GM12878 (cell line): ENCODE measurements around the gene TBC1D1.

Experiments used
- BHLHE40 ChIP-seq, 2 experiments: fragments of 450-650 bp in 1 of 2; IDR thresholded peaks; 2 replicates each; pipeline ENCODE4 v1.6.1; 2011 to 2017; ENCODE audit warnings: low read depth in 2 of 2, borderline replicate concordance in 1 of 2, improper control_type of control experiment in 1 of 2, low read length in 1 of 2, mild to moderate bottlenecking in 1 of 2
- CBX5 ChIP-seq: sonication (generic); IDR thresholded peaks from 2 replicates; pipeline ENCODE4 v1.6.1; 2016; ENCODE audit warnings: low read depth, moderate library complexity, mild to moderate bottlenecking, inconsistent platforms
- CEBPB ChIP-seq, 2 experiments: fragments of 150-350 bp in 1 of 2; IDR thresholded peaks; 2 replicates each; pipeline ENCODE4 v1.6.1; 2012 to 2014; ENCODE audit warnings: low read depth in 2 of 2, low read length in 2 of 2, borderline replicate concordance in 1 of 2, inconsistent platforms in 1 of 2
- ESRRA ChIP-seq: IDR thresholded peaks from 2 replicates; pipeline ENCODE4 v1.6.1; 2012; ENCODE audit warnings: mild to moderate bottlenecking, low read length, improper control_type of control experiment
- NR2C2 ChIP-seq: IDR thresholded peaks from 2 replicates; pipeline ENCODE4 v1.6.1; 2011; ENCODE audit warnings: borderline replicate concordance, low read depth; ENCODE audit not compliant: control insufficient read depth, insufficient read length
- PML ChIP-seq: IDR thresholded peaks from 2 replicates; pipeline ENCODE4 v1.6.1; 2012; ENCODE audit warnings: low read length, inconsistent platforms
- POLR2A ChIP-seq: IDR thresholded peaks from 2 replicates; pipeline ENCODE4 v1.6.1; 2011; ENCODE audit warnings: low read depth, mild to moderate bottlenecking, low read length
- POLR2AphosphoS5 ChIP-seq: IDR thresholded peaks from 2 replicates; pipeline ENCODE4 v1.6.1; 2011; ENCODE audit warnings: mild to moderate bottlenecking, low read length, inconsistent platforms
- TAF1 ChIP-seq: IDR thresholded peaks from 2 replicates; pipeline ENCODE4 v1.6.1; 2011; ENCODE audit warnings: mild to moderate bottlenecking, low read depth, low read length, borderline replicate concordance
- YBX1 ChIP-seq: fragments of 450-650 bp; IDR thresholded peaks from 2 replicates; pipeline ENCODE4 v1.6.1; 2016; ENCODE audit warnings: antibody characterized with exemption
- TF ChIP-seq, protein P1 (sequence below): fragments of 450-650 bp; IDR thresholded peaks from 2 replicates; pipeline ENCODE4 v1.6.1; 2017; ENCODE audit warnings: mild to moderate bottlenecking
- TF ChIP-seq, protein P2 (sequence below), 3 experiments: IDR thresholded peaks in 2 of 3; conservative IDR thresholded peaks in 1 of 3; 2 replicates each; pipeline ENCODE4 v1.5.1; 2011; ENCODE audit warnings: low read depth in 3 of 3, low read length in 3 of 3, mild to moderate bottlenecking in 3 of 3, control low read depth in 2 of 3, moderate library complexity in 2 of 3, inconsistent platforms in 1 of 3, mixed read lengths in 1 of 3; ENCODE audit not compliant: control insufficient read depth in 2 of 3, insufficient read depth in 1 of 3; ENCODE audit errors: extremely low read depth in 1 of 3

DNA sequence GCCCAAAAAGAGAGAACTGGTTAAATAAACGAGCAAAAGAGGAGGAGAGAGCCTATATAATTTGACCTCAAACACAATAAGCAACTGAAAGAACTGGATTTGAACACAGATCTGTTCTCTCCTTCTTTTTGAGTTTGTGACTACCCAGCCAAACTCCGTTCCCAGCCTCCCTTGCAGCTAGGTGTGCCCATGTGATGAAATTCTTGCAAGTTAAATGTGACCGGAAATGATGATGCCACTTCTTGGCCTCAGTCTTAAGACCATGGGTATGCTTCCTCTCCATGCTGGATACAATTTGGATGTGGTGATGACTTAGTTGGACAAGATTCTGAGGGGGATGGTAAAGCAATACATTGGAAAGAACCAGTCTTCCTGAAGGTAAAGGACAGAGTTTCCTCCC is 273.5 kb downstream of the TBC1D1 start:
- TF ChIP-seq POLR2A (no peak), BHLHE40 (IDR thresholded peaks at IDR 0.05; ENCODE audit: borderline replicate concordance in 1 of 2, low read depth in 2 of 2, low read length in 1 of 2) (no peak), POLR2AphosphoS5 (no peak), ESRRA (no peak), CBX5 (peak; percentile 48; the same call in 1 of the 2 replicates), YBX1 (no peak), CEBPB (IDR thresholded peaks at IDR 0.05; ENCODE audit: borderline replicate concordance in 1 of 2, low read depth in 2 of 2, low read length in 2 of 2) (no peak), TAF1 (no peak), PML (no peak), NR2C2 (no peak)
- TF ChIP-seq, protein P1, sequence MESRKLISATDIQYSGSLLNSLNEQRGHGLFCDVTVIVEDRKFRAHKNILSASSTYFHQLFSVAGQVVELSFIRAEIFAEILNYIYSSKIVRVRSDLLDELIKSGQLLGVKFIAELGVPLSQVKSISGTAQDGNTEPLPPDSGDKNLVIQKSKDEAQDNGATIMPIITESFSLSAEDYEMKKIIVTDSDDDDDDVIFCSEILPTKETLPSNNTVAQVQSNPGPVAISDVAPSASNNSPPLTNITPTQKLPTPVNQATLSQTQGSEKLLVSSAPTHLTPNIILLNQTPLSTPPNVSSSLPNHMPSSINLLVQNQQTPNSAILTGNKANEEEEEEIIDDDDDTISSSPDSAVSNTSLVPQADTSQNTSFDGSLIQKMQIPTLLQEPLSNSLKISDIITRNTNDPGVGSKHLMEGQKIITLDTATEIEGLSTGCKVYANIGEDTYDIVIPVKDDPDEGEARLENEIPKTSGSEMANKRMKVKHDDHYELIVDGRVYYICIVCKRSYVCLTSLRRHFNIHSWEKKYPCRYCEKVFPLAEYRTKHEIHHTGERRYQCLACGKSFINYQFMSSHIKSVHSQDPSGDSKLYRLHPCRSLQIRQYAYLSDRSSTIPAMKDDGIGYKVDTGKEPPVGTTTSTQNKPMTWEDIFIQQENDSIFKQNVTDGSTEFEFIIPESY: no peak
- TF ChIP-seq, protein P2, sequence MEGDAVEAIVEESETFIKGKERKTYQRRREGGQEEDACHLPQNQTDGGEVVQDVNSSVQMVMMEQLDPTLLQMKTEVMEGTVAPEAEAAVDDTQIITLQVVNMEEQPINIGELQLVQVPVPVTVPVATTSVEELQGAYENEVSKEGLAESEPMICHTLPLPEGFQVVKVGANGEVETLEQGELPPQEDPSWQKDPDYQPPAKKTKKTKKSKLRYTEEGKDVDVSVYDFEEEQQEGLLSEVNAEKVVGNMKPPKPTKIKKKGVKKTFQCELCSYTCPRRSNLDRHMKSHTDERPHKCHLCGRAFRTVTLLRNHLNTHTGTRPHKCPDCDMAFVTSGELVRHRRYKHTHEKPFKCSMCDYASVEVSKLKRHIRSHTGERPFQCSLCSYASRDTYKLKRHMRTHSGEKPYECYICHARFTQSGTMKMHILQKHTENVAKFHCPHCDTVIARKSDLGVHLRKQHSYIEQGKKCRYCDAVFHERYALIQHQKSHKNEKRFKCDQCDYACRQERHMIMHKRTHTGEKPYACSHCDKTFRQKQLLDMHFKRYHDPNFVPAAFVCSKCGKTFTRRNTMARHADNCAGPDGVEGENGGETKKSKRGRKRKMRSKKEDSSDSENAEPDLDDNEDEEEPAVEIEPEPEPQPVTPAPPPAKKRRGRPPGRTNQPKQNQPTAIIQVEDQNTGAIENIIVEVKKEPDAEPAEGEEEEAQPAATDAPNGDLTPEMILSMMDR (IDR thresholded peaks at IDR 0.05 in 2 of 3, conservative IDR thresholded peaks at IDR 0.05 in 1 of 3; ENCODE audit: control insufficient read depth in 2 of 3, extremely low read depth in 1 of 3, insufficient read depth in 1 of 3, low read depth in 3 of 3, low read length in 3 of 3): no peak
